ENCODE results near the gene JAZF1. TPM values are rescaled to one million over a fixed set of nuclear protein-coding genes. Genes with fewer than 3 reads are reported as not detected.

The JAZF1 gene
- polyA plus RNA-seq, 3 donors from 2014 or later = 17.7 to 40.2 (median 25.9) TPM

- H3K36me3 Mint-ChIP-seq = peaks cover 0 to 3% (median 0%) of the 10 kb centered on the region in 3 donors
- no peak overlapping the region for H3K27ac Mint-ChIP-seq
- peaks cover 0 to 4% (median 3%) of the 10 kb centered on the region in 3 donors for H3K27me3 Mint-ChIP-seq (ENCODE audit: low read depth in 3 of 3)
- no peak overlapping the region for H3K4me3 Mint-ChIP-seq
- peaks cover 60 to 79% of the 10 kb centered on the region in 2 donors for H3K4me1 Mint-ChIP-seq
- DNase-seq = no peak
- H3K9me3 Mint-ChIP-seq = no peaks in the 10 kb centered on the region
Observed at GRCh38 chr7:27873981-27874957, 306.3 kb downstream of the JAZF1 start.

- Mint-ChIP-seq H3K27ac (no peak overlapping the region), H3K4me3 (no peak overlapping the region), H3K4me1 (peaks cover 60 to 79% of the 10 kb centered on the region in 2 donors), H3K27me3 (ENCODE audit: low read depth in 3 of 3) (peaks cover 0 to 5% (median 1%) of the 10 kb centered on the region in 3 donors), H3K9me3 (no peaks in the 10 kb centered on the region), H3K36me3 (peaks cover 0 to 4% (median 3%) of the 10 kb centered on the region in 3 donors)
- no peak for DNase-seq
Observed at GRCh38 chr7:27872356-27873275, 308.0 kb downstream of the JAZF1 start.

- peaks cover 0 to 4% (median under 1%) of the 10 kb centered on the region in 3 donors for H3K27me3 Mint-ChIP-seq (ENCODE audit: low read depth in 3 of 3)
- H3K4me1 Mint-ChIP-seq = peaks cover 63 to 84% of the 10 kb centered on the region in 2 donors
- H3K4me3 Mint-ChIP-seq = no peak overlapping the region
- no peak for DNase-seq
- peak overlapping the region in 2 of 6 donors; percentile 59 to 60 for H3K27ac Mint-ChIP-seq
- no peaks in the 10 kb centered on the region for H3K9me3 Mint-ChIP-seq
- peaks cover 0 to 4% (median 3%) of the 10 kb centered on the region in 3 donors for H3K36me3 Mint-ChIP-seq
Observed at GRCh38 chr7:27871866-27872265, 308.7 kb downstream of the JAZF1 start.

DNA sequence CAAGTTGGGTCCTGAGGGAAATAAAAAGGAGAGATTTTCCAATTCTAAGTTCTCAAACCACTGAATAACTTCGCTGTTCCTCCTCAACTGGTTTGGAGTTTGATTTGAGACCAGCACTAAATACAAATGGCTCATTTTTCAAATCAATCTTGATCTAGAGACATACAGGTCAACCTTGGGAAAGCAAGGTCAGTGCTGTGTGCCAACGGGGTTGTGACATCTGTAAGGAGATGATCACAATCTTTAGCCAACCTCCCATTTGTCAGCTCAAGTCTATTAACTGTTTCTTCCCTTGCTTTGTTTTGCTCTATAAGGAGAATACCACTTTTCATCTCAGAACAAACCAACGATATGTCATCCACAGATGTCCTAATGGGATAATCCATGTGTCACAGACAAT, 309.5 kb downstream of the JAZF1 start:
- no peak for DNase-seq
- H3K27ac Mint-ChIP-seq = no peak overlapping the region
- peaks cover 68 to 92% of the 10 kb centered on the region in 2 donors for H3K4me1 Mint-ChIP-seq
- H3K36me3 Mint-ChIP-seq = peaks cover 0 to 4% (median 3%) of the 10 kb centered on the region in 3 donors
- peaks cover 0 to 4% (median 0%) of the 10 kb centered on the region in 3 donors for H3K27me3 Mint-ChIP-seq (ENCODE audit: low read depth in 3 of 3)
- H3K9me3 Mint-ChIP-seq = no peaks in the 10 kb centered on the region
- no peak overlapping the region for H3K4me3 Mint-ChIP-seq

DNA sequence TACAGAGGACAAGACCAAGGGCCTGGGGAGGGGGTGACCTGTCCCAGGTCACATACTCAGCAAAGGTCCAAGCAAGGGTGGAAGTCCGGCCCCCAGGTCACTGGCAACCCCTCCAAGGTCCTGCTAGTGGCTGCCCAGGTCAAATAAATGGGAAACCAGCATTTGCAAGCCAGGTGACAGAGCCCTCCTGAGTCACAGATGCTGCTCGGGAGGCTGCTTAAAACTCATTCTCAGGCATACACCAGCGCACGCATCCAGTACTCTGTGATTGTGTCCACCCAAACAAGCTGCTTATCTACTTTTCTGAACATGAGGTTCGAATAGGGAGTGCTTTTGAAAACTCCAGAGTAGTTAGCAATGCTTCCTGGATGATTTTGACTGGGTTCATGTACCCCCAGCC, 310.0 kb downstream of the JAZF1 start:
- peak overlapping the region in 4 of 6 donors; percentile 52 to 74 (median 68) for H3K27ac Mint-ChIP-seq
- peak overlapping the region in 1 of 5 donors; percentile 34 for H3K4me3 Mint-ChIP-seq
- DNase-seq = no peak
- peaks cover 0 to 4% (median 3%) of the 10 kb centered on the region in 3 donors for H3K36me3 Mint-ChIP-seq
- H3K4me1 Mint-ChIP-seq = peaks cover 72 to 96% of the 10 kb centered on the region in 2 donors
- H3K27me3 Mint-ChIP-seq (ENCODE audit: low read depth in 3 of 3) = peaks cover 0 to 4% (median 0%) of the 10 kb centered on the region in 3 donors
- H3K9me3 Mint-ChIP-seq = no peaks in the 10 kb centered on the region

- peaks cover 0 to 4% (median 0%) of the 10 kb centered on the region in 3 donors for H3K36me3 Mint-ChIP-seq
- H3K4me1 Mint-ChIP-seq = peaks cover 74 to 96% of the 10 kb centered on the region in 2 donors
- no peaks in the 10 kb centered on the region for H3K9me3 Mint-ChIP-seq
- peaks cover 0 to 4% (median 2%) of the 10 kb centered on the region in 3 donors for H3K27me3 Mint-ChIP-seq (ENCODE audit: low read depth in 3 of 3)
- no peak for DNase-seq
- no peak overlapping the region for H3K4me3 Mint-ChIP-seq
- peak overlapping the region in 2 of 6 donors; percentile 8 to 23 for H3K27ac Mint-ChIP-seq
Observed at GRCh38 chr7:27869056-27869455, 311.5 kb downstream of the JAZF1 start.

- no peak overlapping the region for H3K4me3 Mint-ChIP-seq
- no peaks in the 10 kb centered on the region for H3K9me3 Mint-ChIP-seq
- H3K36me3 Mint-ChIP-seq = peaks cover 0 to 4% (median 0%) of the 10 kb centered on the region in 3 donors
- H3K27me3 Mint-ChIP-seq (ENCODE audit: low read depth in 3 of 3) = peaks cover 0 to 8% (median 4%) of the 10 kb centered on the region in 3 donors
- H3K27ac Mint-ChIP-seq = peak overlapping the region in 2 of 6 donors; percentile 23 to 57
- DNase-seq = no peak
- H3K4me1 Mint-ChIP-seq = peaks cover 68 to 96% of the 10 kb centered on the region in 2 donors
Observed at GRCh38 chr7:27868131-27868550, 312.5 kb downstream of the JAZF1 start.

DNA sequence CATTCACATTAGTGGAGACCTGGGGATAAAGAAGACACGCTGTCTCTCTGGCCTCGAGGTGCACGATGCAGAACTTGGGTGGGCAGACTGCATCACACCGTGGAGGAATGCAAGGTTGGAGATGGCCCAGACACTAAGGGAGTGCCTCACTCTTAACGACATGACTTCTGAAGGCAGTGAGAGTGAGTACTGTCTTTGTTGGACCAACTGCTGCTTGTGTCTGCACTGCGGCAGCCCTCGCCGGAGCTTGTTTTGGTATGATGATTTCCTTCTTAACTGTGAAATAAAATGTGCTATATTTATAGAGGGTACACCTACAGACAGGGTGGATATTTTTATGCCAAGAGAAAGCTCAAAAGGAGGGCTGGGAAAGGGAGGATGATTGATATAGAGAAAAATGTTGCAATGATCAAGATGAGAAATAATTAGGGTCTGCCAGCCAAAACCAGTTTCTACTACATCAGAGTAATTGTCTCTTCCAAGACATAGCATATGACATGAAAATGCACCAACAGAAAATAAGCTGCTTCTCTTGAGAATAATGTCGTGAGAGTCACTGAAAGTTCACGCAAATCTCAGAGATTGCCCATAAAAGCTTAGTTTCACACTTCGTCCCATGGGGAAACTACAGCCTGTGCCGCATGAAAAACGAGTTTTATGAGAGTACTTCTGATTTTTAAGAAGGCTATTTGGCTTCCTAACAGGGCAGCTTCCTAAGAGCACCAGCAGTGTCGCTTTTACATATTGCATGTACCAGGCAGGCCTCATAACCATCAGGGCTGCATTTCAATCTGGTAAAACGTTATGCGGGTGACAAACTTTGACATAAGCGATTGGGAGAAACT, 313.5 kb downstream of the JAZF1 start:
- H3K4me1 Mint-ChIP-seq = peaks cover 67 to 95% of the 10 kb centered on the region in 2 donors

DNA sequence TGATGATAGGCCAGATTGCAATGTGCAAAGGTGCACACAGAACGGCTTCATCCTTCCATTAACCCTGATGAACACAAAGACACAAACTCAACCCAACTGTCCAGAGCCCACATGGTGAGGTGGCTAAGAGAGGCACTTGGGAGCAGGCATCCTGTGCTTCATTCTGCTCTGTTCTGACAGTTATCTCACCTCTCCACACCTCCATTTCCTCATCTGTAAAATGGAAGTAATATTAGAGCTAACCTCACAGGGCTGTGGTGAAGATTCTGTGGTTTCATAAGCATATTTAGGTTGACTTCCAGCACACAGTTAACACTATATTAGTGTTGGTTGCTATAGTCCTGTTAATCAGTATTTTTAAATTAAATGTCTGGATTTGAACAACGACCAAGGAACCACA, 314.3 kb downstream of the JAZF1 start:
- Mint-ChIP-seq H3K4me1 (peaks cover 66 to 87% of the 10 kb centered on the region in 2 donors), H3K36me3 (peaks cover 0 to 4% (median 0%) of the 10 kb centered on the region in 3 donors), H3K27ac (peak overlapping the region in 2 of 6 donors; percentile 40 to 44), H3K4me3 (no peak overlapping the region), H3K27me3 (ENCODE audit: low read depth in 3 of 3) (peaks cover 0 to 8% (median 4%) of the 10 kb centered on the region in 3 donors), H3K9me3 (no peaks in the 10 kb centered on the region)
- peak in 1 of 3 donors; percentile 3 for DNase-seq

More for the DNA sequence above, 313.5 kb downstream of the JAZF1 start:
- H3K36me3 Mint-ChIP-seq = peaks cover 0 to 4% (median 0%) of the 10 kb centered on the region in 3 donors
- H3K27ac Mint-ChIP-seq = peak overlapping the region in 4 of 6 donors; percentile 14 to 55 (median 36)
- H3K27me3 Mint-ChIP-seq (ENCODE audit: low read depth in 3 of 3) = peaks cover 0 to 8% (median 4%) of the 10 kb centered on the region in 3 donors
- H3K4me3 Mint-ChIP-seq = peak overlapping the region in 1 of 5 donors; percentile 25
- DNase-seq = no peak
- H3K9me3 Mint-ChIP-seq = no peaks in the 10 kb centered on the region

- Mint-ChIP-seq H3K4me1 (peaks cover 52 to 75% of the 10 kb centered on the region in 2 donors), H3K27ac (peak overlapping the region in 1 of 6 donors; percentile 38), H3K27me3 (ENCODE audit: low read depth in 3 of 3) (peaks cover 0 to 9% (median 4%) of the 10 kb centered on the region in 3 donors), H3K9me3 (no peaks in the 10 kb centered on the region), H3K4me3 (no peak overlapping the region), H3K36me3 (peaks cover 0 to 7% (median 0%) of the 10 kb centered on the region in 3 donors)
- no peak for DNase-seq
Observed at GRCh38 chr7:27863880-27864279, 316.7 kb downstream of the JAZF1 start.

DNA sequence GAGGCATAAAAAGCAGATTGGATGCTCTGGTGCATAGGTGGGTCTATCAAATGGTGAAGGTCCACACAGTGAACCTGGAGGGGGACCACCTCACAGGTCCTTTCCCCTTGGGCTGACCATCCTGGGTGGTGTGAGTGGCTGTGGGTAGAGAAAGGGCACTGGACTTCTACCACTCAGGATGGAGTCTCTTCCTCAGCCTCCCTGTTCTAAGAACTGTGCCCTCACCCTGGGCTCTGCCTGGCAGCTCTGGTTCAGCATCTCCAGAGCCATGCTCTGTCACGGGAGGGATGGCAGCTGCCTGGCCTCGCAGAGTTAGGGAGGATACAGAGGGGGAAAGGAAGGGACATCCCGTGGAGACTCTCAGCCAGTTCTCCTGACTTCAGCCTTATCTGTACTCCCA, 318.8 kb downstream of the JAZF1 start:
- no peak overlapping the region for H3K4me3 Mint-ChIP-seq
- H3K9me3 Mint-ChIP-seq = no peaks in the 10 kb centered on the region
- H3K4me1 Mint-ChIP-seq = peaks cover 37 to 66% of the 10 kb centered on the region in 2 donors
- peak overlapping the region in 3 of 6 donors; percentile 7 to 31 (median 10) for H3K27ac Mint-ChIP-seq
- DNase-seq = no peak
- H3K27me3 Mint-ChIP-seq (ENCODE audit: low read depth in 3 of 3) = peaks cover 2 to 7% (median 4%) of the 10 kb centered on the region in 3 donors
- peaks cover 0 to 3% (median 0%) of the 10 kb centered on the region in 3 donors for H3K36me3 Mint-ChIP-seq

DNA sequence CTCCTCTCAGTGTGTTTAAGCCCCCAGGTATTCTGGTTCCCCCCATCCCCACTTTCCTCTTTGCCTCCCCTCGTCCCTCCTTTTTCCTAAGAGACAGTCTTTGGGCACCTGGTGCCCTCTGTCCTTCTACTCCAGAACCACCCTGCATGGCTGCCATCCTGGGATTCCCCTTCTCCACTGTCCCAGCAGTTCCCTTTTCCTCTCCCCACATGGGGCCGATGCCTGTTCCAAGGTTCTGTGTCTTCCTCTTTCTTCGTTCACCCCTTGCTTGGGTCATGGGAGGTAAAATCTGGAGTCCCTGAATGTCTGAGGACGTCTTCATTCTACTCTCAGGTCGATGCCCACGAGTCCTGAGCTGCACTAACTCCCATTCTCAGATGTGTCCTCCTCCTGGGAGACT, 319.8 kb downstream of the JAZF1 start:
- peaks cover 30 to 64% of the 10 kb centered on the region in 2 donors for H3K4me1 Mint-ChIP-seq
- H3K9me3 Mint-ChIP-seq = no peaks in the 10 kb centered on the region
- no peak for DNase-seq
- H3K36me3 Mint-ChIP-seq = peaks cover 7 to 10% (median 9%) of the 10 kb centered on the region in 3 donors
- H3K4me3 Mint-ChIP-seq = no peak overlapping the region
- peak overlapping the region in 1 of 6 donors; percentile 10 for H3K27ac Mint-ChIP-seq
- H3K27me3 Mint-ChIP-seq (ENCODE audit: low read depth in 3 of 3) = peaks cover 2 to 7% (median 4%) of the 10 kb centered on the region in 3 donors

Measured in immature natural killer cell (primary cell).